ENCODE results near the gene WDR81.

- TF ChIP-seq CTCF (IDR thresholded peaks at IDR 0.05; ENCODE audit: extremely low read depth in 1 of 2, insufficient read depth in 1 of 2, low read depth in 1 of 2, low read length in 2 of 2) (no peak), FOS (IDR thresholded peaks at IDR 0.05; ENCODE audit: borderline replicate concordance, insufficient read depth, low read length) (no peak), EZH2 (IDR thresholded peaks at IDR 0.05; ENCODE audit: borderline replicate concordance, low read depth, low read length, severe bottlenecking) (no peak)
These were observed 12.1 kb downstream of the WDR81 start for GRCh38 chr17:1736348-1737281.

Data from endothelial cell of umbilical vein (primary cell).